ENCODE measurements around the gene LMTK2. TPM values are rescaled to one million over a fixed set of nuclear protein-coding genes. Genes with fewer than 3 reads are reported as not detected.
"Not testable (repeated sequence)": the region's sequence is repeated elsewhere in the genome, so short reads cannot be mapped to it uniquely, and the experiment has no call there.

The LMTK2 gene
- total RNA-seq, 1 donor from 2014 or later: 12.9 TPM

DNA sequence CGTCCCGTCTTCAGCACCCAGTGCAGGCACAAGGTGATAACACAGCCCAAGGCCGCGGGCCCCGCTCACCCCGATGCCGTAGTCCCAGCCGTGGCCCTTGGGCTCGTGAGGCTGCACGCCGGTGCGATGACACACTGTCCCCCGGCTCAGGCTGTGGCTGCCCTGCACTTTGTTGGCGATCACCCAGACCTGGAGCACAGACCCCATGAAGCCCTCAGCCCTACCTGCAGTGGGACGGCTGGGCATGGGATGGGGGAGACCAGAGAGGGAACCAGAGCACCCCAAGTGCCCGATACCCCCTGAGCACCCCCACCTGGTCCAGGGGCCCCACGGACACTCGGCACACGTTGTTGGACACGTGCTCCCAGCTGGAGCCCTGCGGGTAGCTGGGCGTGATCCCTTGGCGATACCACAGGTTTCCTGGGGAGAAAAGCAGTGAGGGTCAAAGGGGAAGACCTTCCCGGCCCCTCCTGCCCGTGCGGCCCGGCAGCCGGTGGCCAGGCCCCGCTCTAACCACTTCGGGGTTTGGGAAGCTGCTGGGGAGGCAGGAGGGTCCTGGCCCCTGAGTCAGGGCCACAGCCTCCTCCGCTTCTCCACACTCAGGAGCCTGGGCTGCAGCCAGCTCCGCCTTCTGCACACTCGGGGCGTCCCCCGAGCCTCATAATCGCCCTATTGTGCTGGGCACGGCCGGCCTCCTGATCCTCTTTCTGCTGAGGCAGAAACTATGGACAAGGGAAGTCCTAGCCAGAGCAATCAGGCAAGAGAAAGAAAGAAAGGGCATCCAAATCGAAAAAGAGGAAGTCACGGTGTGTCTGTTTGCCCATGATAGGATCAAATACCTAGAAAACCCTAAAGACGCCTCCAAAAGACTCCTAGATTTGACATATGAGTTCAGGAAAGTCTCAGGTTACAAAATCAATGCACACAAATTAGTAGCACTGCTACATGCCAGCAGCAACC lies 111.2 kb downstream of the LMTK2 start:
- H3K27me3 ChIP-seq (ENCODE audit: control insufficient read depth, insufficient read depth, low read length): no peaks in the 10 kb centered on the region
- no peak overlapping the region for H3K4me3 ChIP-seq (ENCODE audit: low read depth, low read length)
- TF ChIP-seq, protein P1, sequence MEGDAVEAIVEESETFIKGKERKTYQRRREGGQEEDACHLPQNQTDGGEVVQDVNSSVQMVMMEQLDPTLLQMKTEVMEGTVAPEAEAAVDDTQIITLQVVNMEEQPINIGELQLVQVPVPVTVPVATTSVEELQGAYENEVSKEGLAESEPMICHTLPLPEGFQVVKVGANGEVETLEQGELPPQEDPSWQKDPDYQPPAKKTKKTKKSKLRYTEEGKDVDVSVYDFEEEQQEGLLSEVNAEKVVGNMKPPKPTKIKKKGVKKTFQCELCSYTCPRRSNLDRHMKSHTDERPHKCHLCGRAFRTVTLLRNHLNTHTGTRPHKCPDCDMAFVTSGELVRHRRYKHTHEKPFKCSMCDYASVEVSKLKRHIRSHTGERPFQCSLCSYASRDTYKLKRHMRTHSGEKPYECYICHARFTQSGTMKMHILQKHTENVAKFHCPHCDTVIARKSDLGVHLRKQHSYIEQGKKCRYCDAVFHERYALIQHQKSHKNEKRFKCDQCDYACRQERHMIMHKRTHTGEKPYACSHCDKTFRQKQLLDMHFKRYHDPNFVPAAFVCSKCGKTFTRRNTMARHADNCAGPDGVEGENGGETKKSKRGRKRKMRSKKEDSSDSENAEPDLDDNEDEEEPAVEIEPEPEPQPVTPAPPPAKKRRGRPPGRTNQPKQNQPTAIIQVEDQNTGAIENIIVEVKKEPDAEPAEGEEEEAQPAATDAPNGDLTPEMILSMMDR (IDR thresholded peaks at IDR 0.05; ENCODE audit: insufficient read depth, low read length, severe bottlenecking): no peak
- FAIRE-seq (no peak), DNase-seq (ENCODE audit: low read depth) (no peak)
- H3K36me3 ChIP-seq (ENCODE audit: control insufficient read depth, insufficient read depth, low read length): peaks cover 2% of the 10 kb centered on the region

DNA sequence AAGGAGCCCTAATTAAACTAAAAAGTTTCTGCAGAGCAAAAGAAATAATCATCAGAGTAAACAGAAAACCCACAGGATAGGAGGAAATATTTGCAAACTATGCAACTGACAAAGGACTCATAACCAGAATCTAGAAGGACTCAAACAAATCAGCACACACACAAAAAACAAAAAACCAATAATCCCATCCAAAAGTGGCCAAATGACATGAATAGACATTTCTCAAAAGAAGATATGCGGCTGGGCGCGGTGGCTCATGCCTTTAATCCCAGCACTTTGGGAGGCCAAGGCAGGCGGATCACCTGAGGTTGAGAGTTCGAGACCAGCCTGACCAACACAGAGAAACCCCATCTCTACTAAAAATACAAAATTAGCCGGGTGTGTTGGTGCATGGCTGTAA lies 112.7 kb downstream of the LMTK2 start:
- DNase-seq (ENCODE audit: low read depth); H3K36me3 ChIP-seq (ENCODE audit: control insufficient read depth, insufficient read depth, low read length); FAIRE-seq; H3K4me3 ChIP-seq (ENCODE audit: low read depth, low read length); H3K27me3 ChIP-seq (ENCODE audit: control insufficient read depth, insufficient read depth, low read length): not testable (repeated sequence)

DNA sequence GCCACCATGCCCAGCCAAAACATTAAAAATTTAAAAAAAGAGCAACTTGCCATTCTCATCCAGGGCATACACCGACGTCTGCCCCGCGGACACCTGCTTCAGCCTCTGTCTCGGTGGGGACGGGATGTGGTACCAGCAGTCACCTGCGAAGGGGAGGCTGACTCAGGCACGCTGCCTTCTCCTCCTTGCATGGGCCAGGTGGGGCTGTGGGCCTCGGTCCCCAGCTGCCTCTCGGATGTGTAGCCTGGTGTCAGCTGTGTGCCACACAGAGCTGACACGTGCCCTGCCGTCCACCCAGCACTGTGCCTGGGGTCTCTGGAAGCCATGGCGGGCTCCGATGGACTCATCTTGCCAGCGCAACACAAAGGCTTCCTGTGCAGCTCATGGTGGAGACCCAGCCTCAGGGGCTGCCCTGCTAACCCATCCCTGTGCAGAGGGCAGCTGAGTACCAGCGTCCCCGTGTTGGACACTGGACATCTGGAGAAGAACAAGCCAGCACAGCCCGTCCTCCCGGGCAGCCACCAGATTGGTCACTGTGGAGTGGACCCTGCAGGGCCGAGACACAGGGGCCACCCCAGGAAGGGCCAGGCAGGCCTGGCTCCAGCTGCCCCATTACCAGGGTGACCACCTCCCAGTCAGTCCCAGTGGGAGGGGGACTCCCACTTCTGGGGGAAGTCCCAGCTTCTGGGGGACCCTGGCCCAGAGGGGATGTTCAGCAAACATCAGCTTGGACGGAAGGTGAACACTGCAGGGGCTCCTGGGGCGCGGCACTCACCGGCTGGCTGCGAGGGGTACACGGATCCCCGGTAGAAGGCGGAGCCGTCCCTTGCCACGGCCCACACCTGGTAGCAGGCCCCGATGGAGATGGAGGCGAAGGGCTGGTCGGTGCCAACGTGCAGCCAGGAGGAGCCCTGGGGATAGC lies 115.2 kb downstream of the LMTK2 start:
- no peak overlapping the region for H3K4me3 ChIP-seq (ENCODE audit: low read depth, low read length)
- FAIRE-seq (no peak), DNase-seq (ENCODE audit: low read depth) (no peak)
- H3K27me3 ChIP-seq (ENCODE audit: control insufficient read depth, insufficient read depth, low read length): no peaks in the 10 kb centered on the region
- TF ChIP-seq, protein P1 (IDR thresholded peaks at IDR 0.05; ENCODE audit: insufficient read depth, low read length, severe bottlenecking): no peak
- H3K36me3 ChIP-seq (ENCODE audit: control insufficient read depth, insufficient read depth, low read length): peaks cover 2% of the 10 kb centered on the region

DNA sequence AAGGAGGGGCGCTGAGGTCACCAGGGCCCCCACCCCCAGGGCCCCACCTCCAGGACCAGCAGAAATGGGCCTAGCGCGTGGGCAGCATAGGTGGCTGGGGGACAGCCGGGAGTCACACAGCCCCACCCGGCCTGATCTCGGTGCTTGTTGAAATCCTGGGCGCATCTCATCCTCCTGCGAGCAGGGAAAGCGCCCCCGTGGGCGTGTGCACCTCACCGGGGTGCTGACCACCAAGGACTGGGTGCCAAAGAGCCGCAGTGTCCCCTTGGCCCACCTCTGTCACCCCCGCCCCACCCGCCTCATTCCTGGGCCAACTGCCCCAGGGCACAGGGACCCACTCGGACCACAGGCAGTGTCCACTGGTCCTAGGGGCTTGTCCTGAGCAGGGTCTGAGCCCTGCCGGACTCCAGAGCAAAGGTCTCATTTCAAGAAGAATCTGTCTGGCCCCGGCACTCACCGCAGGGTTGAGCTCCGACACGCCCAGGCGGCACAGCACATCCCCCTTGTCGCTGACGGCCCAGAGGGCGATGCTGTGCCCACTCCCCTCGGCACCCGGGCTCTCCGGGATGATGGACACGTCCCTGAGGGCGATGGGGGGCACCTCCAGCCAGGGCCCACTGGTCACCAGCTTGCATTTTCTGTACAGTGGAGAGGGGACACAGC lies 116.0 kb downstream of the LMTK2 start:
- Histone ChIP-seq H3K36me3 (ENCODE audit: control insufficient read depth, insufficient read depth, low read length) (peaks cover 2% of the 10 kb centered on the region), H3K4me3 (ENCODE audit: low read depth, low read length) (no peak overlapping the region), H3K27me3 (ENCODE audit: control insufficient read depth, insufficient read depth, low read length) (no peaks in the 10 kb centered on the region)
- TF ChIP-seq, protein P1 (IDR thresholded peaks at IDR 0.05; ENCODE audit: insufficient read depth, low read length, severe bottlenecking): no peak
- DNase-seq (ENCODE audit: low read depth) (no peak), FAIRE-seq (no peak)

DNA sequence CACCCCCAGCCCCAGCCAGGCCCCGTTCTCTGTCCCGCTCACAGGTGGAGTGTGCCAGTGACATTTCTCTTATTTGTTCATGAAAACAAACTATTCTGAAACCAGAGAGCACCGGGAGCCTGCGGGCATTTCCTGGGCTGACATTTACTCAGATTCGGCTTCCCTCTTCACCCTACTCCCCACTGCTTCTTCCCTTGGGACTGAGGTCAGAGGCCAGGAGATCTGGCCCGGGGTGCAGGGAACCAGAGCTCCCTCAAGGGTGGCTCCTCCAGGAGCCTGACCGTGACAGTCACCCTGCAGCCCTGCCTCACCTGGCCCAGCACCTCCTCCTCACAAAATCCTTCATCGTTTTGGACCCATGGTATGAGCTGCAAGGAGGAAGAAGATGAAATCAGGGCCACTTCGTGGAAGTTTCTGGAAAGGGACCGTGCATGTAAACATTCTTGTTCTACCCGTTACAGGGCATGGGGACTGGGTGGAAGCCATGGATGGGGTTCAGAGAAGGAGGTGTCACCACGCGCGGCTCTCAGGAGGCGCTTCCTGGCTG lies 116.8 kb downstream of the LMTK2 start:
- Histone ChIP-seq H3K4me3 (ENCODE audit: low read depth, low read length) (no peak overlapping the region), H3K36me3 (ENCODE audit: control insufficient read depth, insufficient read depth, low read length) (peaks cover 2% of the 10 kb centered on the region), H3K27me3 (ENCODE audit: control insufficient read depth, insufficient read depth, low read length) (no peaks in the 10 kb centered on the region)
- no peak for FAIRE-seq
- TF ChIP-seq, protein P1 (IDR thresholded peaks at IDR 0.05; ENCODE audit: insufficient read depth, low read length, severe bottlenecking): no peak
- no peak for DNase-seq (ENCODE audit: low read depth)

Measured in bronchial epithelial cell (primary cell).